Upper lobe of left lung (tissue), 4 donors: ENCODE data around the gene MED31.
"Not testable (repeated sequence)": the region's sequence is repeated elsewhere in the genome, so short reads cannot be mapped to it uniquely, and the experiment has no call there.

ENCODE experiments used
- POLR2A ChIP-seq, 4 donors: fragments of 450-650 bp; IDR thresholded peaks; one replicate each; pipeline ENCODE4 v1.5.1; 2016 to 2017; ENCODE audit warnings: antibody characterized with exemption in 4 of 4, mild to moderate bottlenecking in 2 of 4
- TF ChIP-seq, protein P1 (sequence below), 6 experiments: fragments of 450-650 bp in 4 of 6; fragments of 200-600 bp in 2 of 6; sonication (generic) in 2 of 6; IDR thresholded peaks; one replicate each; pipeline ENCODE4 v1.5.1; 2016 to 2019; ENCODE audit warnings: antibody characterized with exemption in 6 of 6

DNA sequence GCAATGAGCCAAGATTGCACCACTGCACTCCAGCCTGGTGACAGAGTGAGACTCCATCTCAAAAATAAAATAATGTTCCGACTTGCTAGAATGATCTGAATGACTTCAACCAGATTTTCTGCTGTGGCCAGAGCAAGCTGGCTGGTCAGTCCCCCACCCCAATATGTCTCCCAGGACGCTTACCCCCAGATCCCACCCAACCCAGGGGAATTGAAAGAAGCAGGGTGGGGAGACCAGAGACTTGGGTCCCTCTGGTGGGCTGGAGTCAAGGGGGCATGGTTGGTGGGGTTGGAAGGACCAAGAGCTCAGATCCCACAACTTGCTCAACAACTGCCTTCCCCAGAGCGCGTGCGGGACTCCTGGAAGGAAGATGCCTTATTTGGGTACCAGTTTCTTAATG lies 7.0 kb upstream of the MED31 start:
- not testable (repeated sequence) for TF ChIP-seq POLR2A (IDR thresholded peaks at IDR 0.05)
- TF ChIP-seq, protein P1, sequence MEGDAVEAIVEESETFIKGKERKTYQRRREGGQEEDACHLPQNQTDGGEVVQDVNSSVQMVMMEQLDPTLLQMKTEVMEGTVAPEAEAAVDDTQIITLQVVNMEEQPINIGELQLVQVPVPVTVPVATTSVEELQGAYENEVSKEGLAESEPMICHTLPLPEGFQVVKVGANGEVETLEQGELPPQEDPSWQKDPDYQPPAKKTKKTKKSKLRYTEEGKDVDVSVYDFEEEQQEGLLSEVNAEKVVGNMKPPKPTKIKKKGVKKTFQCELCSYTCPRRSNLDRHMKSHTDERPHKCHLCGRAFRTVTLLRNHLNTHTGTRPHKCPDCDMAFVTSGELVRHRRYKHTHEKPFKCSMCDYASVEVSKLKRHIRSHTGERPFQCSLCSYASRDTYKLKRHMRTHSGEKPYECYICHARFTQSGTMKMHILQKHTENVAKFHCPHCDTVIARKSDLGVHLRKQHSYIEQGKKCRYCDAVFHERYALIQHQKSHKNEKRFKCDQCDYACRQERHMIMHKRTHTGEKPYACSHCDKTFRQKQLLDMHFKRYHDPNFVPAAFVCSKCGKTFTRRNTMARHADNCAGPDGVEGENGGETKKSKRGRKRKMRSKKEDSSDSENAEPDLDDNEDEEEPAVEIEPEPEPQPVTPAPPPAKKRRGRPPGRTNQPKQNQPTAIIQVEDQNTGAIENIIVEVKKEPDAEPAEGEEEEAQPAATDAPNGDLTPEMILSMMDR (IDR thresholded peaks at IDR 0.05) = not testable (repeated sequence)
